Measurements from ENCODE around the gene ARL14EPL. TPM values are rescaled to one million over a fixed set of nuclear protein-coding genes. Genes with fewer than 3 reads are reported as not detected.

The ARL14EPL gene
- total and polyA plus RNA-seq, 2 donors (not counting 1 experiment from before 2014, with no cell fraction given), result not detected

GRCh38 chr5:116062352-116062751, 30.1 kb downstream of the ARL14EPL start:
- Histone ChIP-seq H3K9me3 (ENCODE audit: control insufficient read depth, insufficient read depth, low read depth, low read length) (no peaks in the 10 kb centered on the region), H3K27ac (ENCODE audit: insufficient read depth, low read length) (no peak overlapping the region), H3K9ac (ENCODE audit: insufficient read depth, low read length) (no peak overlapping the region), H3K4me3 (replicated peaks in 1 of 4; ENCODE audit: control extremely low read depth in 1 of 4, insufficient read depth in 1 of 4, low read depth in 3 of 4, low read length in 4 of 4) (no peak overlapping the region), H2AFZ (ENCODE audit: low read length) (no peak overlapping the region), H4K20me1 (ENCODE audit: control insufficient read depth, extremely low read depth, insufficient read depth, low read length) (no peaks in the 10 kb centered on the region), H3K27me3 (ENCODE audit: control insufficient read depth, insufficient read depth, low read length) (no peaks in the 10 kb centered on the region), H3K4me1 (ENCODE audit: control insufficient read depth, extremely low read depth, insufficient read depth, low read length) (no peaks in the 10 kb centered on the region), H3K79me2 (ENCODE audit: control insufficient read depth, insufficient read depth, low read length) (no peaks in the 10 kb centered on the region), H3K4me2 (ENCODE audit: extremely low read depth, insufficient read depth, low read length) (no peak overlapping the region), H3K36me3 (ENCODE audit: control insufficient read depth, insufficient read depth, low read length) (no peaks in the 10 kb centered on the region)
- TF ChIP-seq CTCF (conservative IDR thresholded peaks at IDR 0.05 in 1 of 2, IDR thresholded peaks at IDR 0.05 in 1 of 2; ENCODE audit: low read depth in 1 of 2, low read length in 2 of 2) (no peak), EZH2 (IDR thresholded peaks at IDR 0.05; ENCODE audit: low read length, missing control alignments) (no peak)
- DNase-seq (ENCODE audit: low read depth in 2 of 2), result peak in 1 of 2 donors; percentile 11

GRCh38 chr5:116063950-116064349, 31.7 kb downstream of the ARL14EPL start:
- H3K27me3 ChIP-seq (ENCODE audit: control insufficient read depth, insufficient read depth, low read length), result no peaks in the 10 kb centered on the region
- no peak for TF ChIP-seq CTCF (conservative IDR thresholded peaks at IDR 0.05 in 1 of 2, IDR thresholded peaks at IDR 0.05 in 1 of 2; ENCODE audit: low read depth in 1 of 2, low read length in 2 of 2)
- TF ChIP-seq EZH2 (IDR thresholded peaks at IDR 0.05; ENCODE audit: low read length, missing control alignments), result no peak
- H3K79me2 ChIP-seq (ENCODE audit: control insufficient read depth, insufficient read depth, low read length), result no peaks in the 10 kb centered on the region
- no peak overlapping the region for H2AFZ ChIP-seq (ENCODE audit: low read length)
- peak in 1 of 2 donors; percentile 9 for DNase-seq (ENCODE audit: low read depth in 2 of 2)
- no peak overlapping the region for H3K9ac ChIP-seq (ENCODE audit: insufficient read depth, low read length)
- H4K20me1 ChIP-seq (ENCODE audit: control insufficient read depth, extremely low read depth, insufficient read depth, low read length), result no peaks in the 10 kb centered on the region
- H3K4me1 ChIP-seq (ENCODE audit: control insufficient read depth, extremely low read depth, insufficient read depth, low read length), result no peaks in the 10 kb centered on the region
- H3K4me2 ChIP-seq (ENCODE audit: extremely low read depth, insufficient read depth, low read length), result no peak overlapping the region
- H3K27ac ChIP-seq (ENCODE audit: insufficient read depth, low read length), result no peak overlapping the region
- no peak overlapping the region for H3K4me3 ChIP-seq (replicated peaks in 1 of 4; ENCODE audit: control extremely low read depth in 1 of 4, insufficient read depth in 1 of 4, low read depth in 3 of 4, low read length in 4 of 4)
- no peaks in the 10 kb centered on the region for H3K36me3 ChIP-seq (ENCODE audit: control insufficient read depth, insufficient read depth, low read length)
- no peaks in the 10 kb centered on the region for H3K9me3 ChIP-seq (ENCODE audit: control insufficient read depth, insufficient read depth, low read depth, low read length)

GRCh38 chr5:116068028-116068632, 35.9 kb downstream of the ARL14EPL start:
- no peak for TF ChIP-seq EZH2 (IDR thresholded peaks at IDR 0.05; ENCODE audit: low read length, missing control alignments)
- peak; percentile 40 to 70 for TF ChIP-seq CTCF (conservative IDR thresholded peaks at IDR 0.05 in 1 of 2, IDR thresholded peaks at IDR 0.05 in 1 of 2; ENCODE audit: low read depth in 1 of 2, low read length in 2 of 2)
- Histone ChIP-seq H3K79me2 (ENCODE audit: control insufficient read depth, insufficient read depth, low read length) (no peaks in the 10 kb centered on the region), H3K27ac (ENCODE audit: insufficient read depth, low read length) (no peak overlapping the region), H2AFZ (ENCODE audit: low read length) (no peak overlapping the region), H3K4me1 (ENCODE audit: control insufficient read depth, extremely low read depth, insufficient read depth, low read length) (no peaks in the 10 kb centered on the region), H3K9me3 (ENCODE audit: control insufficient read depth, insufficient read depth, low read depth, low read length) (no peaks in the 10 kb centered on the region), H3K9ac (ENCODE audit: insufficient read depth, low read length) (no peak overlapping the region), H3K36me3 (ENCODE audit: control insufficient read depth, insufficient read depth, low read length) (no peaks in the 10 kb centered on the region), H3K4me2 (ENCODE audit: extremely low read depth, insufficient read depth, low read length) (no peak overlapping the region), H4K20me1 (ENCODE audit: control insufficient read depth, extremely low read depth, insufficient read depth, low read length) (no peaks in the 10 kb centered on the region), H3K27me3 (ENCODE audit: control insufficient read depth, insufficient read depth, low read length) (no peaks in the 10 kb centered on the region), H3K4me3 (replicated peaks in 1 of 4; ENCODE audit: control extremely low read depth in 1 of 4, insufficient read depth in 1 of 4, low read depth in 3 of 4, low read length in 4 of 4) (no peak overlapping the region)
- DNase-seq (ENCODE audit: low read depth in 2 of 2), result peak; percentile 40 to 82

All from fibroblast of lung (primary cell).